GM13976 (cell line): Measurements from ENCODE around the gene VDR.

Experiments
- DNase-seq: peaks from one replicate; pipeline ENCODE4 v3.0.0; 2012; ENCODE audit warnings: low spot score
- in situ Hi-C: fragments of 300-500 bp; cut with MboI; formaldehyde crosslinking; loops from one replicate; pipeline ENCODE4 v1.12.0; 2022; ENCODE audit warnings: low sequenced_read_pairs, mixed read lengths, inconsistent platforms; ENCODE audit not compliant: unreplicated experiment
- TF ChIP-seq, protein P1 (sequence below): IDR thresholded peaks from 2 replicates; pipeline ENCODE4 v1.5.1; 2012; ENCODE audit warnings: borderline replicate concordance, mild to moderate bottlenecking; ENCODE audit not compliant: insufficient read depth; ENCODE audit errors: extremely low read depth, missing control alignments, control extremely low read depth

Gene VDR

DNA sequence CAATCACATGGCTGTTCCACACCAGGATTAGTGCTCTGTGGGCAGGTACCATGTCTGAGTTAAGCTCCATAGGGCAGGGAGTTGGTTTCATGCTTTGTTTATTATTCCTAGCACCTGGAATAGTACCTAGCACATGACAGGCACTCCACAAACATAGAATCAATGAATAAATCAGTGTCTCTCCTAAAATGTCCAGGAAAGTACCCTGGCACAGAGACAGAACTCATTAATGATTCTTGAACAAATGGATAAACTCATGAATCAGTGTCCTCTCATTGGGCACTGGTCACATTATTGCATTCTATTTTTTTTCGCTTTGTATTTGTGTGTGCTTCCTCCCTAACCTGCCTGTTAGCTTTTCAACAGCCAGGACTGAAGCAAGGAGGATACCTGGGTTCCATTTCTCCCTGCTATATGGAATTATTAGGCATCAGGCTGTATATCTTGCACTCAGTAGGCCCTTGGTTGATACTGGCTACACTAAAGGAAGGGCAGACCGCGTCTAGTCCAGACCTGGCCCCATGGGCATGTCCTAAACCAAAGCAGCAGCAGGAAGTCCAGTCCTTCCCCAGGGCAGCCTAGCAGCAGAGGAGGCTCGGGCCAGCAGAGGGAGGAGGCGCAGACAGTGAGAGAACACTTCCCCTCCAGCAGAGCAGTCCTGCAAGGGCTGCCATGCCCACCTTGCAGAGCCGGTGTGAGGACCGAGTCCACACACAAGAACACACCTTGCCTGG, 103.5 kb downstream of the VDR start:
- no peak for DNase-seq
- TF ChIP-seq, protein P1, sequence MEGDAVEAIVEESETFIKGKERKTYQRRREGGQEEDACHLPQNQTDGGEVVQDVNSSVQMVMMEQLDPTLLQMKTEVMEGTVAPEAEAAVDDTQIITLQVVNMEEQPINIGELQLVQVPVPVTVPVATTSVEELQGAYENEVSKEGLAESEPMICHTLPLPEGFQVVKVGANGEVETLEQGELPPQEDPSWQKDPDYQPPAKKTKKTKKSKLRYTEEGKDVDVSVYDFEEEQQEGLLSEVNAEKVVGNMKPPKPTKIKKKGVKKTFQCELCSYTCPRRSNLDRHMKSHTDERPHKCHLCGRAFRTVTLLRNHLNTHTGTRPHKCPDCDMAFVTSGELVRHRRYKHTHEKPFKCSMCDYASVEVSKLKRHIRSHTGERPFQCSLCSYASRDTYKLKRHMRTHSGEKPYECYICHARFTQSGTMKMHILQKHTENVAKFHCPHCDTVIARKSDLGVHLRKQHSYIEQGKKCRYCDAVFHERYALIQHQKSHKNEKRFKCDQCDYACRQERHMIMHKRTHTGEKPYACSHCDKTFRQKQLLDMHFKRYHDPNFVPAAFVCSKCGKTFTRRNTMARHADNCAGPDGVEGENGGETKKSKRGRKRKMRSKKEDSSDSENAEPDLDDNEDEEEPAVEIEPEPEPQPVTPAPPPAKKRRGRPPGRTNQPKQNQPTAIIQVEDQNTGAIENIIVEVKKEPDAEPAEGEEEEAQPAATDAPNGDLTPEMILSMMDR = no peak
- in situ Hi-C loops = no loop called here

- DNase-seq = no peak
- TF ChIP-seq, protein P1 = no peak
- in situ Hi-C loops = no loop called here
These were observed 104.2 kb downstream of the VDR start for GRCh38 chr12:47800582-47800981.

DNA sequence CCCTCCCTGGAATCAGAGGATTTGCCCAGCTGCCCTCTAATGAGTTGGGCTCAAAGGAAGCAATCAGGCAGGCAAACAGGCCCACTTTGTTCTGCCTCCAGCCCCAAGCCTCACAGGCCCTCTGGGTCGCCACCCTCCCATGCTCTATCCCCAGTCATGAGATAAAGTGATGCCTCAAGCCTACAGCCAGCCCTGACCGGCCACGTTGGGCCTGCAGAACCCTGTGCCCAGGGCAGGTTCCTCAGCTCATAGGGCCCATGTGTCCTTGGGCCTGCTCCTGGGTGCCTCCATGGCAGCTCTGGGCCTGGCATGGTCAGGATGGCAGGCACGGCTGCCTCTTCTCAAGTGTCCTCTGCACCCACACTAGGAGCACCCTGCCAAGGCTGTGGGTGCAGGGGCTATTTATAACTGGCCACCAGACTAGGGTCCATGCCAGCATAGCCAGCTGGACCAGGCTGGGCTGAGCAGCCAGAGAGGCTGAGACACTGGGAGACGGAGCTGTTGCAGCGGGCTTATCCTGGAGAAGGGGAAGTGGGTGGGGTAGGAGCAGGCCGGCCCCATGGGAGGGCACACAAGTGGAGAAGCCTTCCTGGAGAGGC, 105.3 kb downstream of the VDR start:
- DNase-seq = no peak
- TF ChIP-seq, protein P1 = no peak
- in situ Hi-C loops = no loop called here

DNA sequence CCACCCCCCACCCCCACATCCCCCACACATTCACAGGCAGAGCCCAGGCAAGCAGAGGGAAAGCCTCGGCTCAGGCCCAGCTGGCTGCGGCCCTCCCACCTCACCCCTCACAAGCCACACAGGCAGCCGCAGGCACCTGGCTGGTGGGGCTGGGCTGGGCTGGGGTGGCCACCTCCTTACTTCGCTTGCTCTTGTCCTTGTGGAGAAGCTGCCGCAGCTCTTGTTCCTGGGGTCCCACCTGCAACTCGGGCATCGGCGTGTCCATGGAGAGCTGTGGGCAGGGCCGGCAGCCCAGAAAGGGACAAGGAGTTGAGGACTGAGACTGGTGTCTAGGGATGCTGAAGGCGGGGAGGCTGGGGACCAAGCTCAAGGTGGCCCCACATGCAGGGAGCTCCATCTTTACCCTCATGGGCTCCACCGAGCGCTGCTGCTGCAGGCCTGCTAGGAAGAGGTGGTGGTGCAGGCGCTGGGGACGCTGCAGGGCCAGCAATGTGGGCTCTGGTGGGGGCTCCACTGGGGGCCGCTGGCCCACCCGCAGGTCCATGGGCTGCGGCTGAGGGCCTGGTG, 106.3 kb downstream of the VDR start:
- in situ Hi-C loops = no loop called here

DNA sequence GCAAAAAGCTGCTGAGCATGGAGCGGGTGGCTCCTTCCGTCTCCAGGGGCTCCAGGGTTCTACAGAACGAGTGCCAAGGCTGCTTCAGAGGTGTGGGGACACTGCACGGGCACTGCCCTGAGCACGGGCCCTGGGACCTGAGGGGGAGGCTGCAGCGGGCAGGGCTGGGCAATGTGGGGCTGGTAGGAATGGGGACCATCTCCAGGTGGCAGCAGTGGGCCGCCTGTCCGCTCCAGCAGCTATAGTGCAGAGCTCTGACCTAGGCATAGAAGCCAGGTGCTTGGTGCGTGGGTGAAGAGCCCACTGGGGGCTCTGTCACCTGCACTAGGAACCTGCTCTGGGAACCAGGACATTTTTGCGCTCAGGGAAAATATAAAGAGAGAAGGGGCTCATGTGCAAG, 107.4 kb downstream of the VDR start:
- TF ChIP-seq, protein P1 = peak; percentile 52
- DNase-seq = peak; percentile 83
- in situ Hi-C loops = no loop called here

More for the DNA sequence above, 106.3 kb downstream of the VDR start:
- no peak for DNase-seq
- TF ChIP-seq, protein P1 = no peak

- in situ Hi-C loops = no loop called here
- TF ChIP-seq, protein P1 = no peak
- no peak for DNase-seq
These were observed 108.9 kb downstream of the VDR start for GRCh38 chr12:47795814-47796411.
